HCT116 (cell line): ENCODE data around the gene AKAP13.
"Not testable (repeated sequence)": the region's sequence is repeated elsewhere in the genome, so short reads cannot be mapped to it uniquely, and the experiment has no call there.

Source experiments
- EZH2 ChIP-seq: fragments of 200-600 bp; sonication (generic); IDR thresholded peaks from 2 replicates; pipeline ENCODE4 v1.6.1; 2017; ENCODE audit warnings: antibody characterized with exemption, mixed run types
- MAX ChIP-seq: IDR thresholded peaks from 2 replicates; pipeline ENCODE4 v1.6.1; 2012
- POLR2A ChIP-seq: IDR thresholded peaks from 2 replicates; pipeline ENCODE4 v1.7.0; 2011; ENCODE audit warnings: borderline replicate concordance; ENCODE audit not compliant: insufficient read depth, insufficient read length; ENCODE audit errors: extremely low read depth
- RAD21 ChIP-seq: IDR thresholded peaks from 2 replicates; pipeline ENCODE4 v1.6.1; 2012; ENCODE audit warnings: low read depth, mild to moderate bottlenecking
- SIN3A ChIP-seq: IDR thresholded peaks from 2 replicates; pipeline ENCODE4 v1.6.1; 2012; ENCODE audit warnings: low read depth
- YY1 ChIP-seq: IDR thresholded peaks from 2 replicates; pipeline ENCODE4 v1.6.1; 2011; ENCODE audit warnings: low read length, low read depth, moderate library complexity, mild to moderate bottlenecking; ENCODE audit not compliant: insufficient replicate concordance; ENCODE audit errors: extremely low read depth
- ZNF274 ChIP-seq: fragments of 200-500 bp; sonication (Bioruptor generic); IDR thresholded peaks from 2 replicates; pipeline ENCODE4 v1.6.1; 2014; ENCODE audit warnings: mild to moderate bottlenecking, low read depth, low read length, inconsistent platforms
- TF ChIP-seq, protein P1 (sequence below), 3 experiments: fragments of 200-600 bp in 1 of 3; sonication (generic) in 1 of 3; IDR thresholded peaks in 2 of 3; conservative IDR thresholded peaks in 1 of 3; 2 replicates each; pipeline ENCODE4 v1.5.1; 2012 to 2017; ENCODE audit warnings: low read depth in 2 of 3, low read length in 2 of 3, antibody characterized with exemption in 1 of 3, borderline replicate concordance in 1 of 3, control low read depth in 1 of 3, mild to moderate bottlenecking in 1 of 3, mixed read lengths in 1 of 3, mixed run types in 1 of 3, moderate library complexity in 1 of 3; ENCODE audit not compliant: insufficient read depth in 1 of 3

- TF ChIP-seq, protein P1, sequence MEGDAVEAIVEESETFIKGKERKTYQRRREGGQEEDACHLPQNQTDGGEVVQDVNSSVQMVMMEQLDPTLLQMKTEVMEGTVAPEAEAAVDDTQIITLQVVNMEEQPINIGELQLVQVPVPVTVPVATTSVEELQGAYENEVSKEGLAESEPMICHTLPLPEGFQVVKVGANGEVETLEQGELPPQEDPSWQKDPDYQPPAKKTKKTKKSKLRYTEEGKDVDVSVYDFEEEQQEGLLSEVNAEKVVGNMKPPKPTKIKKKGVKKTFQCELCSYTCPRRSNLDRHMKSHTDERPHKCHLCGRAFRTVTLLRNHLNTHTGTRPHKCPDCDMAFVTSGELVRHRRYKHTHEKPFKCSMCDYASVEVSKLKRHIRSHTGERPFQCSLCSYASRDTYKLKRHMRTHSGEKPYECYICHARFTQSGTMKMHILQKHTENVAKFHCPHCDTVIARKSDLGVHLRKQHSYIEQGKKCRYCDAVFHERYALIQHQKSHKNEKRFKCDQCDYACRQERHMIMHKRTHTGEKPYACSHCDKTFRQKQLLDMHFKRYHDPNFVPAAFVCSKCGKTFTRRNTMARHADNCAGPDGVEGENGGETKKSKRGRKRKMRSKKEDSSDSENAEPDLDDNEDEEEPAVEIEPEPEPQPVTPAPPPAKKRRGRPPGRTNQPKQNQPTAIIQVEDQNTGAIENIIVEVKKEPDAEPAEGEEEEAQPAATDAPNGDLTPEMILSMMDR (IDR thresholded peaks at IDR 0.05 in 2 of 3, conservative IDR thresholded peaks at IDR 0.05 in 1 of 3; ENCODE audit: borderline replicate concordance in 1 of 3, insufficient read depth in 1 of 3, low read depth in 2 of 3, low read length in 2 of 3), result not testable (repeated sequence)
- not testable (repeated sequence) for TF ChIP-seq EZH2, POLR2A, SIN3A, MAX, YY1, ZNF274, RAD21
Observed at GRCh38 chr15:85347264-85348047, 32.9 kb upstream of the AKAP13 start.
